OCI-LY1 (cell line): Measurements from ENCODE around the gene SF1.

Source experiments
- H2AFZ ChIP-seq: fragments of 200-600 bp; sonication (generic), shearing (Covaris generic); 2 replicates; pipeline ENCODE4 v1.6.0; 2014; ENCODE audit warnings: antibody characterized with exemption, mild to moderate bottlenecking, low read length
- H3F3A ChIP-seq: fragments of 200-600 bp; sonication (generic), shearing (Covaris generic); 2 replicates; pipeline ENCODE4 v1.6.0; 2014; ENCODE audit warnings: mild to moderate bottlenecking, antibody characterized with exemption, low read length, moderate library complexity; ENCODE audit not compliant: insufficient read depth
- H3K27ac ChIP-seq: fragments of 200-600 bp; sonication (generic); 2 replicates; pipeline ENCODE4 v1.5.1; 2014; ENCODE audit warnings: low read length, mixed run types, mild to moderate bottlenecking, low read depth; ENCODE audit not compliant: poor library complexity, severe bottlenecking
- H3K27me3 ChIP-seq: fragments of 200-600 bp; sonication (generic); 2 replicates; pipeline ENCODE4 v1.6.0; 2014; ENCODE audit warnings: antibody characterized with exemption, mild to moderate bottlenecking, low read length, moderate library complexity; ENCODE audit not compliant: insufficient read depth
- H3K36me3 ChIP-seq: fragments of 200-600 bp; sonication (generic); 2 replicates; pipeline ENCODE4 v1.6.1; 2014; ENCODE audit warnings: mild to moderate bottlenecking, antibody characterized with exemption, low read length, moderate library complexity, mixed read lengths; ENCODE audit not compliant: insufficient read depth
- H3K4me1 ChIP-seq: fragments of 200-600 bp; sonication (generic); 2 replicates; pipeline ENCODE4 v1.5.1; 2014; ENCODE audit warnings: mild to moderate bottlenecking, low read length, moderate library complexity; ENCODE audit not compliant: insufficient read depth, severe bottlenecking
- H3K4me2 ChIP-seq: fragments of 200-600 bp; sonication (generic), shearing (Covaris generic); 2 replicates; pipeline ENCODE4 v1.6.1; 2014; ENCODE audit warnings: low read length
- H3K4me3 ChIP-seq: fragments of 200-600 bp; sonication (generic); 2 replicates; pipeline ENCODE4 v1.5.1; 2014; ENCODE audit warnings: low read length, low read depth, mild to moderate bottlenecking, mixed read lengths; ENCODE audit not compliant: poor library complexity, severe bottlenecking
- H3K79me2 ChIP-seq: fragments of 200-600 bp; shearing (Covaris generic); 2 replicates; pipeline ENCODE4 v1.6.1; 2016; ENCODE audit warnings: mixed run types, low read length, mixed read lengths; ENCODE audit not compliant: insufficient read depth
- H3K9ac ChIP-seq: fragments of 200-600 bp; sonication (generic), shearing (Covaris generic); 2 replicates; pipeline ENCODE4 v1.6.1; 2014; ENCODE audit warnings: mild to moderate bottlenecking, low read length, mixed read lengths
- H3K9me2 ChIP-seq: fragments of 200-600 bp; sonication (generic), shearing (Covaris generic); 2 replicates; pipeline ENCODE4 v1.6.1; 2014; ENCODE audit warnings: low read depth, mild to moderate bottlenecking, low read length, mixed read lengths
- H3K9me3 ChIP-seq: fragments of 200-600 bp; shearing (Covaris generic); 2 replicates; pipeline ENCODE4 v1.6.1; 2014; ENCODE audit warnings: low read length, mixed read lengths
- H4K20me1 ChIP-seq: fragments of 200-600 bp; sonication (generic), shearing (Covaris generic); 2 replicates; pipeline ENCODE4 v1.6.0; 2016; ENCODE audit warnings: mild to moderate bottlenecking, low read length; ENCODE audit not compliant: insufficient read depth
- EZH2 ChIP-seq: fragments of 200-600 bp; sonication (generic), shearing (Covaris generic); IDR thresholded peaks from 2 replicates; pipeline ENCODE4 v1.8.0; 2017; ENCODE audit warnings: borderline replicate concordance, mixed run types, mild to moderate bottlenecking, antibody characterized with exemption, low read length, moderate library complexity, mixed read lengths
- TF ChIP-seq, protein P1 (sequence below): fragments of 200-600 bp; sonication (generic), shearing (Covaris generic); IDR thresholded peaks from 2 replicates; pipeline ENCODE4 v1.5.1; 2017; ENCODE audit warnings: mild to moderate bottlenecking, antibody characterized with exemption, low read length, moderate library complexity, mixed read lengths

Gene SF1

DNA sequence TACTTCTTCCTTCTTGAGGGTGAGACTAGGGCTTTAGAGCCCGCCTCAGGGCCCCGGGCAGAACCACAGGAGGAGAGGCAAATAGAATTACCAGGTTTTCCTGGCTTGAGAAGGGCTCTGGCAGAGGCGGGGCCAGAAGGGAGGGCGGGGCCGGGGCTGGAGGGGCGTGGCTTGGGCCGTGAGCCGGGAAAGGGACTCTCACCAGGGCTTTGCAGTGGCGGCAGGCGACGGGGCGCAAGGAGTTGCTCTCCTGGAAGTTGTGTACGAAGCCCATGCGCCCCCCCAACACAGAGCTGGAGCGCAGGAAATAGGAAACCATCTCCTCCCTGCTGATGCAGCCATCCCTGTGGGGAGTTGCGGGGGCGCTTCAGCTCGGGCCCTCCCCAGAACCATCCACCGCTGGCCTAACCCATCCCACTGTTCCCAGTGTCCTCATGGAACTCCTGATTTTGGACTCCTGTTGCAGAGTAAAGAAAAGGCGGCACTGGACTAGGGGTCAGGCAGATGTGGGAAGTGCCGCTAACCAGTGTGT lies 48.4 kb downstream of the SF1 start:
- Histone ChIP-seq H3K9me3 (no peaks in the 10 kb centered on the region), H2AFZ (no peak overlapping the region), H3K4me2 (no peak overlapping the region), H3K9me2 (no peaks in the 10 kb centered on the region), H3K4me1 (no peaks in the 10 kb centered on the region), H3K36me3 (0 out of 2 replicates have a peak, but pooled peaks cover 5% of the 10 kb centered on the region), H3K79me2 (no peaks in the 10 kb centered on the region), H3K27me3 (peaks cover 4% of the 10 kb centered on the region; the same call in 1 of the 2 replicates), H3K4me3 (no peak overlapping the region), H3F3A (no peaks in the 10 kb centered on the region), H3K27ac (no peak overlapping the region), H3K9ac (no peak overlapping the region), H4K20me1 (no peaks in the 10 kb centered on the region)
- TF ChIP-seq EZH2: no peak
- TF ChIP-seq, protein P1, sequence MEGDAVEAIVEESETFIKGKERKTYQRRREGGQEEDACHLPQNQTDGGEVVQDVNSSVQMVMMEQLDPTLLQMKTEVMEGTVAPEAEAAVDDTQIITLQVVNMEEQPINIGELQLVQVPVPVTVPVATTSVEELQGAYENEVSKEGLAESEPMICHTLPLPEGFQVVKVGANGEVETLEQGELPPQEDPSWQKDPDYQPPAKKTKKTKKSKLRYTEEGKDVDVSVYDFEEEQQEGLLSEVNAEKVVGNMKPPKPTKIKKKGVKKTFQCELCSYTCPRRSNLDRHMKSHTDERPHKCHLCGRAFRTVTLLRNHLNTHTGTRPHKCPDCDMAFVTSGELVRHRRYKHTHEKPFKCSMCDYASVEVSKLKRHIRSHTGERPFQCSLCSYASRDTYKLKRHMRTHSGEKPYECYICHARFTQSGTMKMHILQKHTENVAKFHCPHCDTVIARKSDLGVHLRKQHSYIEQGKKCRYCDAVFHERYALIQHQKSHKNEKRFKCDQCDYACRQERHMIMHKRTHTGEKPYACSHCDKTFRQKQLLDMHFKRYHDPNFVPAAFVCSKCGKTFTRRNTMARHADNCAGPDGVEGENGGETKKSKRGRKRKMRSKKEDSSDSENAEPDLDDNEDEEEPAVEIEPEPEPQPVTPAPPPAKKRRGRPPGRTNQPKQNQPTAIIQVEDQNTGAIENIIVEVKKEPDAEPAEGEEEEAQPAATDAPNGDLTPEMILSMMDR: no peak

DNA sequence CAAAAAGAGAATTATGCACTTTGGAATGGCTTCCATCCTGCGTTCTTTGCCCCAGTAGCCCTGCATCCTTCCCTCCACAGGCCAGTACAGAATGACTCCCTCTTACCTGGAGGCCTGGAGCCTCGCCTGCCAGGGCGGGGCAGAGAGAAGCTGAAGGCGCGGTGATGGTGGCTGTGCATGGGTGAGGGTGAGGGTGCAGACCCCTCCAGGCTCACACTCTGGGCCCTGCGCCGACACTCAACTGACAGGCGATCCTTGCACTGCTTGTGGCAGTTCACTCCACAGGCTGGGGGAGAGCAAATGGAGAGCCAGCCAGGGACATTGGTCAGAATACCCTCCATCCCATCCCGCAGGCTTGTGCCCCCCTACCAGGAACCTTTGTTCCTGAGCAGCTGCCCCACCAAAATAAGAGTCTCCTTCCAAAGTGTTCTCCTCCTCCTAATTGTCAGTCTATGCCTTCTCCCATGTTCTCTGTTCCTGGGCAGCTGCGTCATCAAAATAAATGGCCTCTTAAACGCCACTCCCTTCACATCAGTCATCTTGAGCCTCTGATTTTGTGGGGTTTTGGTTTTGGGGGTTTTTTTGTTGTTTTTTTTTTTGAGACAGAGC lies 49.5 kb downstream of the SF1 start:
- no peak overlapping the region for H3K9ac ChIP-seq

DNA sequence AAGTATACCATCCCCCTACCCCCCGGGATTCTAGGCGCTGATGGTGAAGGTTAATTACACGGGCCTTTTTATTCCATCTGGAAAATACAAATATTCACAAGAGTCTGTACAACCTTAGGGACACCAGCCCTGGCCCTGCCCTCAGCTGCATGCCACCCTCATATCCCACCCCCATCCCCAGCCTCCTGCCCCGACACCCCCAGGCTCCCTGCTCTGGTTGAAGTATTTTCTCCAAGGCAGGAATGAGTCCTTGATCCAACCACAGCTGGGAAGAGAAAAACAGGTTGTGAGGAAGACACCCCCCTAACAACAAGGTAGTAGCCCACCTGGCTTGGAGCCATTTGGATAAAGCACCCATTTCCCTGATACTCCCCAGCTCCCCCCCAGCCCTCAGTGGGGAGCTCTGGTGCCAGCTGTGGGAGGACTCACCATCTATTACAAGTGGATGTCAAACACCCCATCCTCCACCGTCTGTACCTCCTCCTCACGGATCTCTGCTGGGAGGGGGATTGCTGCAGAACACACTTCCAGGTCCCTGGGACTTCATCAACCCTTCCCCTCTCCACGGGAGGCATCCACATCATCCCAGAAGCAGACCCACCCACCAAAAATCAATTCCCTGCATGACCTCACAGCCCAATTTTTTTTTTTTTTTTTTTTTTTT lies 51.3 kb downstream of the SF1 start:
- TF ChIP-seq, protein P1: no peak
- no peak for TF ChIP-seq EZH2

More for the DNA sequence above, 49.5 kb downstream of the SF1 start:
- H3K27me3 ChIP-seq: peaks cover 4% of the 10 kb centered on the region; the same call in 1 of the 2 replicates
- H2AFZ ChIP-seq: no peak overlapping the region
- TF ChIP-seq, protein P1: no peak
- TF ChIP-seq EZH2: no peak
- H3F3A ChIP-seq: no peaks in the 10 kb centered on the region
- no peak overlapping the region for H3K4me2 ChIP-seq
- H3K79me2 ChIP-seq: no peaks in the 10 kb centered on the region
- H3K9me2 ChIP-seq: no peaks in the 10 kb centered on the region
- H3K27ac ChIP-seq: no peak overlapping the region
- no peaks in the 10 kb centered on the region for H3K9me3 ChIP-seq
- no peak overlapping the region for H3K4me3 ChIP-seq
- H3K4me1 ChIP-seq: peaks cover 2% of the 10 kb centered on the region
- H3K36me3 ChIP-seq: 0 out of 2 replicates have a peak, but pooled peaks cover 5% of the 10 kb centered on the region
- H4K20me1 ChIP-seq: no peaks in the 10 kb centered on the region

More for the DNA sequence above, 51.3 kb downstream of the SF1 start:
- Histone ChIP-seq H3K79me2 (no peaks in the 10 kb centered on the region), H3F3A (no peaks in the 10 kb centered on the region), H3K9me3 (no peaks in the 10 kb centered on the region), H2AFZ (no peak overlapping the region), H3K36me3 (0 out of 2 replicates have a peak, but pooled peaks cover 5% of the 10 kb centered on the region), H3K27ac (no peak overlapping the region), H3K27me3 (peaks cover 7% of the 10 kb centered on the region; the same call in 1 of the 2 replicates), H3K9me2 (no peaks in the 10 kb centered on the region), H3K4me3 (no peak overlapping the region), H3K4me2 (no peak overlapping the region), H3K4me1 (peaks cover 5% of the 10 kb centered on the region), H4K20me1 (no peaks in the 10 kb centered on the region), H3K9ac (no peak overlapping the region)
